GM20000 (cell line): ENCODE measurements around the gene GPAT2.
"Not testable (repeated sequence)": the region's sequence is repeated elsewhere in the genome, so short reads cannot be mapped to it uniquely, and the experiment has no call there.

Source experiments
- DNase-seq: peaks from one replicate; pipeline ENCODE4 v3.0.0; 2012; ENCODE audit warnings: low spot score
- CTCF ChIP-seq: IDR thresholded peaks from 2 replicates; pipeline ENCODE4 v1.5.1; 2012; ENCODE audit warnings: mild to moderate bottlenecking, control low read depth; ENCODE audit errors: extremely low read depth, missing control alignments

The GPAT2 gene

GRCh38 chr2:96074156-96074555 is 39.4 kb upstream of the GPAT2 start:
- DNase-seq: no peak
- no peak for TF ChIP-seq CTCF

- no peak for DNase-seq
- TF ChIP-seq CTCF: no peak
Measured at GRCh38 chr2:96073170-96073775, 38.6 kb upstream of the GPAT2 start.

GRCh38 chr2:96072746-96073145 is 38.0 kb upstream of the GPAT2 start:
- no peak for DNase-seq

GRCh38 chr2:96071977-96072491 is 37.3 kb upstream of the GPAT2 start:
- not testable (repeated sequence) for DNase-seq

More at GRCh38 chr2:96072746-96073145, 38.0 kb upstream of the GPAT2 start:
- no peak for TF ChIP-seq CTCF

GRCh38 chr2:96071087-96071976 is 36.6 kb upstream of the GPAT2 start:
- DNase-seq: not testable (repeated sequence)

- not testable (repeated sequence) for DNase-seq
Measured at GRCh38 chr2:96070351-96070750, 35.6 kb upstream of the GPAT2 start.

- DNase-seq: not testable (repeated sequence)
Measured at GRCh38 chr2:96069878-96070277, 35.2 kb upstream of the GPAT2 start.

GRCh38 chr2:96067902-96068581 is 33.3 kb upstream of the GPAT2 start:
- not testable (repeated sequence) for DNase-seq

GRCh38 chr2:96067098-96067660 is 32.5 kb upstream of the GPAT2 start:
- not testable (repeated sequence) for DNase-seq

- DNase-seq: not testable (repeated sequence)
Measured at GRCh38 chr2:96066511-96066910, 31.8 kb upstream of the GPAT2 start.

GRCh38 chr2:96065954-96066353 is 31.2 kb upstream of the GPAT2 start:
- DNase-seq: not testable (repeated sequence)
